Common myeloid progenitor, CD34-positive (primary cell): ENCODE data around the gene CYP2A6.
A peak's percentile ranks its signal among the peaks of the same experiment; 100 is the strongest.

Experiments used
- CTCF ChIA-PET: fragments of 350-600 bp; sonication (Branson Sonifier 250); formaldehyde crosslinking; loops from one replicate; lab custom pipeline; 2021; ENCODE audit warnings: antibody characterized with exemption; lab: Charles Lee
- POLR2A ChIA-PET: fragments of 350-600 bp; sonication (Branson Sonifier 250); formaldehyde crosslinking; loops from one replicate; lab custom pipeline; 2021; ENCODE audit warnings: antibody characterized with exemption; lab: Charles Lee
- DNase-seq, 3 donors: peaks; one replicate each; pipeline versions ENCODE4 v3.0.0 to v3.0.0-alpha.2; 2013
- H3K27ac ChIP-seq, 2 experiments: 1 replicate in 1 of 2; 2 replicates in 1 of 2; pipeline ENCODE4 v1.7.0; 2013; ENCODE audit warnings: inconsistent platforms in 2 of 2, low read length in 2 of 2, mild to moderate bottlenecking in 2 of 2, low read depth in 1 of 2, moderate library complexity in 1 of 2; ENCODE audit not compliant: severe bottlenecking in 2 of 2, insufficient read depth in 1 of 2, poor library complexity in 1 of 2
- H3K27me3 ChIP-seq, 5 experiments: replicated peaks in 2 of 5; 1 replicate in 3 of 5; 2 replicates in 2 of 5; pipeline versions ENCODE4 v1.6.1 to v1.7.0; 2013; ENCODE audit warnings: low read length in 4 of 5, mild to moderate bottlenecking in 2 of 5, moderate library complexity in 2 of 5, inconsistent platforms in 1 of 5; ENCODE audit not compliant: insufficient read depth in 5 of 5, control insufficient read depth in 4 of 5
- H3K36me3 ChIP-seq, 4 experiments: 1 replicate in 2 of 4; 2 replicates in 2 of 4; pipeline versions ENCODE4 v1.6.1 to v1.7.0; 2013; ENCODE audit warnings: low read length in 3 of 4, control low read depth in 1 of 4, mild to moderate bottlenecking in 1 of 4; ENCODE audit not compliant: control insufficient read depth in 4 of 4, insufficient read depth in 4 of 4
- H3K4me1 ChIP-seq, 4 experiments: 1 replicate in 3 of 4; 2 replicates in 1 of 4; pipeline versions ENCODE4 v1.6.1 to v1.7.1; 2013; ENCODE audit warnings: low read length in 3 of 4, mild to moderate bottlenecking in 3 of 4, control low read depth in 1 of 4, inconsistent platforms in 1 of 4, moderate library complexity in 1 of 4; ENCODE audit not compliant: control insufficient read depth in 4 of 4, insufficient read depth in 4 of 4; ENCODE audit errors: control extremely low read depth in 1 of 4
- H3K4me3 ChIP-seq, 7 experiments: 1 replicate in 4 of 7; 2 replicates in 3 of 7; pipeline versions ENCODE4 v1.5.1 to v1.7.0; 2013; ENCODE audit warnings: mild to moderate bottlenecking in 7 of 7, low read length in 6 of 7, moderate library complexity in 6 of 7, inconsistent platforms in 2 of 7, low read depth in 2 of 7, control low read depth in 1 of 7; ENCODE audit not compliant: insufficient read depth in 4 of 7, control insufficient read depth in 1 of 7; ENCODE audit errors: extremely low read depth in 1 of 7
- H3K9me3 ChIP-seq, 5 experiments: 1 replicate in 4 of 5; 2 replicates in 1 of 5; pipeline versions ENCODE4 v1.6.1 to v1.7.1; 2013; ENCODE audit warnings: low read length in 4 of 5, mild to moderate bottlenecking in 2 of 5, inconsistent platforms in 1 of 5, low read depth in 1 of 5, moderate library complexity in 1 of 5; ENCODE audit not compliant: control insufficient read depth in 4 of 5, insufficient read depth in 2 of 5; ENCODE audit errors: control extremely low read depth in 1 of 5
- WGBS: methylation state at CpG from one replicate; pipeline ENCODE4 v1.1.5; 2013; ENCODE audit not compliant: insufficient coverage; 5-methylcytosine and 5-hydroxymethylcytosine counted together

Gene CYP2A6

GRCh38 chr19:40801426-40802299 is 48.6 kb downstream of the CYP2A6 start:
- CTCF ChIA-PET = interaction anchor here (0.6 kb wide), 2 partner anchors 18 to 19 kb away, joined by 3 read pairs; no protein-coding TSS in a partner anchor
- peaks cover 8 to 81% (median 78%) of the 10 kb centered on the region in 4 experiments for H3K4me1 ChIP-seq

DNA sequence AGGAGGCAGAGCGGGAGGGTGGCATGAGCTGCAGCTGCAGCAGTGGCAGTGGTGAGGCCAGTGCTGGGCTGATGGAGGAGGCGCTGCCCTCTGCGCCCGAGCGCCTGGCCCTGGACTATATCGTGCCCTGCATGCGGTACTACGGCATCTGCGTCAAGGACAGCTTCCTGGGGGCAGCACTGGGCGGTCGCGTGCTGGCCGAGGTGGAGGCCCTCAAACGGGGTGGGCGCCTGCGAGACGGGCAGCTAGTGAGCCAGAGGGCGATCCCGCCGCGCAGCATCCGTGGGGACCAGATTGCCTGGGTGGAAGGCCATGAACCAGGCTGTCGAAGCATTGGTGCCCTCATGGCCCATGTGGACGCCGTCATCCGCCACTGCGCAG is 49.3 kb downstream of the CYP2A6 start:
- peaks cover 3 to 53% (median 29%) of the 10 kb centered on the region in 4 experiments for H3K36me3 ChIP-seq
- no peaks in the 10 kb centered on the region for H3K27me3 ChIP-seq
- peak overlapping the region in 1 of 2 experiments; percentile 89 for H3K27ac ChIP-seq
- peak overlapping the region in 3 of 7 experiments; percentile 11 to 93 (median 28) for H3K4me3 ChIP-seq
- DNase-seq = no peak
- WGBS = 97% methylated on average over 27 of the region's 27 CpGs
- H3K4me1 ChIP-seq = peaks cover 8 to 75% (median 72%) of the 10 kb centered on the region in 4 experiments
- no peaks in the 10 kb centered on the region for H3K9me3 ChIP-seq
- ChIA-PET CTCF (interaction anchor here (0.6 kb wide), 1 partner anchor 17 kb away, joined by 3 read pairs; no protein-coding TSS in a partner anchor), POLR2A (interaction anchor here (0.6 kb wide), 1 partner anchor 66 kb away, joined by 3 read pairs; no protein-coding TSS in a partner anchor)

More at GRCh38 chr19:40801426-40802299, 48.6 kb downstream of the CYP2A6 start:
- DNase-seq = no peak
- Histone ChIP-seq H3K36me3 (peaks cover 3 to 59% (median 29%) of the 10 kb centered on the region in 4 experiments), H3K9me3 (no peaks in the 10 kb centered on the region), H3K4me3 (peak overlapping the region in 4 of 7 experiments; percentile 22 to 57 (median 36)), H3K27ac (peak overlapping the region; percentile 19 to 89), H3K27me3 (no peaks in the 10 kb centered on the region)
- 70% methylated on average over 5 of the region's 13 CpGs for WGBS
- POLR2A ChIA-PET = interaction anchor here (0.6 kb wide), 1 partner anchor 66 kb away, joined by 3 read pairs; no protein-coding TSS in a partner anchor

DNA sequence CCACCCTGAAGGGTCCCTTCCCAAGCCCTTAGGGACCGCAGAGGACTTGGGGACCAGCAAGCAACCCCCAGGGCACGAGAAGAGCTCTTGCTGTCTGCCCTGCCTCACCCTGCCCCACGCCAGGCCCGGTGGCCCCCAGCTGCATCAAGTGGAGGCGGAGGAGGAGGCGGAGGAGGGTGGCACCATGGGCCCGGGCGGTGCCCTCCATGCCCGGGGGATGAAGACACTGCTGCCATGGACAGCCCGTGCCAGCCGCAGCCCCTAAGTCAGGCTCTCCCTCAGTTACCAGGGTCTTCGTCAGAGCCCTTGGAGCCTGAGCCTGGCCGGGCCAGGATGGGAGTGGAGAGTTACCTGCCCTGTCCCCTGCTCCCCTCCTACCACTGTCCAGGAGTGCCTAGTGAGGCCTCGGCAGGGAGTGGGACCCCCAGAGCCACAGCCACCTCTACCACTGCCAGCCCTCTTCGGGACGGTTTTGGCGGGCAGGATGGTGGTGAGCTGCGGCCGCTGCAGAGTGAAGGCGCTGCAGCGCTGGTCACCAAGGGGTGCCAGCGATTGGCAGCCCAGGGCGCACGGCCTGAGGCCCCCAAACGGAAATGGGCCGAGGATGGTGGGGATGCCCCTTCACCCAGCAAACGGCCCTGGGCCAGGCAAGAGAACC is 49.8 kb downstream of the CYP2A6 start:
- Histone ChIP-seq H3K9me3 (no peaks in the 10 kb centered on the region), H3K4me1 (peaks cover 8 to 70% (median 67%) of the 10 kb centered on the region in 4 experiments), H3K27ac (peak overlapping the region; percentile 61 to 89), H3K27me3 (no peaks in the 10 kb centered on the region), H3K36me3 (peaks cover 3 to 48% (median 29%) of the 10 kb centered on the region in 4 experiments), H3K4me3 (peak overlapping the region; percentile 48 to 95 (median 81))
- 94% methylated on average over 17 of the region's 27 CpGs for WGBS
- DNase-seq = no peak
- CTCF ChIA-PET = no interaction called here
- POLR2A ChIA-PET = interaction anchor here (3.2 kb wide), 1 partner anchor 23 kb away, joined by 28 read pairs; the partner anchor contains the start of gene RAB4B

GRCh38 chr19:40799558-40800338 is 50.5 kb downstream of the CYP2A6 start:
- WGBS = 2% methylated on average over 31 of the region's 40 CpGs
- H3K4me1 ChIP-seq = peaks cover 8 to 63% (median 60%) of the 10 kb centered on the region in 4 experiments
- peak overlapping the region; percentile 48 to 95 (median 81) for H3K4me3 ChIP-seq
- peak overlapping the region; percentile 61 to 89 for H3K27ac ChIP-seq
- no peaks in the 10 kb centered on the region for H3K27me3 ChIP-seq
- DNase-seq = no peak
- H3K36me3 ChIP-seq = peaks cover 3 to 40% (median 25%) of the 10 kb centered on the region in 4 experiments
- ChIA-PET POLR2A (interaction anchor here (3.2 kb wide), 1 partner anchor 22 kb away, joined by 28 read pairs; the partner anchor contains the start of gene RAB4B), CTCF (no interaction called here)
- no peaks in the 10 kb centered on the region for H3K9me3 ChIP-seq

GRCh38 chr19:40798683-40799557 is 51.3 kb downstream of the CYP2A6 start, which contains the start of gene EGLN2:
Gene EGLN2, plus strand, starts transcription at chr19:40799191. Its CDS starts 1,382 bp downstream, at chr19:40800573.
- H3K27ac ChIP-seq = peak within 1 kb of the TSS; percentile 61 to 90
- H3K27me3 ChIP-seq = no peaks in the 10 kb centered on the region
- H3K9me3 ChIP-seq = no peaks in the 10 kb centered on the region
- peak; percentile 100 for DNase-seq
- H3K4me1 ChIP-seq = peaks cover 8 to 55% (median 52%) of the 10 kb centered on the region in 4 experiments
- 0% methylated on average over 46 of the region's 110 CpGs for WGBS
- CTCF ChIA-PET = interaction anchor here (1.0 to 3.5 kb wide), 5 partner anchors 8 to 135 kb away, joined by 3 to 25 read pairs (median 5); partner anchors contain the start of gene RAB4B
- peak within 1 kb of the TSS; percentile 54 to 95 (median 89) for H3K4me3 ChIP-seq
- POLR2A ChIA-PET = interaction anchor here (0.7 to 3.2 kb wide), 3 partner anchors 9 to 48 kb away, joined by 3 to 28 read pairs (median 6); partner anchors contain the start of genes ACTMAP, RAB4B and SNRPA
- peaks cover 0 to 32% (median 20%) of the 10 kb centered on the region in 4 experiments for H3K36me3 ChIP-seq
